IgD-negative memory B cell (primary cell): ENCODE measurements around the gene KIF26B. TPM values are rescaled to one million over a fixed set of nuclear protein-coding genes. Genes with fewer than 3 reads are reported as not detected.

Experiments
- H3K27ac Mint-ChIP-seq, 3 donors: one replicate each; pipeline ENCODE4 v1.8.0; 2020 to 2022; ENCODE audit warnings: mild to moderate bottlenecking in 3 of 3, mixed read lengths in 3 of 3, moderate library complexity in 1 of 3
- H3K27me3 Mint-ChIP-seq: one replicate; pipeline ENCODE4 v1.8.0; 2021; ENCODE audit warnings: mixed read lengths
- H3K36me3 Mint-ChIP-seq: one replicate; pipeline ENCODE4 v1.8.0; 2020; ENCODE audit warnings: mild to moderate bottlenecking, mixed read lengths
- H3K4me1 Mint-ChIP-seq, 3 donors: one replicate each; pipeline ENCODE4 v1.8.0; 2020 to 2022; ENCODE audit warnings: mixed read lengths in 3 of 3, mild to moderate bottlenecking in 1 of 3
- H3K4me3 Mint-ChIP-seq, 4 donors: one replicate each; pipeline ENCODE4 v1.8.0; 2020 to 2022; ENCODE audit warnings: mild to moderate bottlenecking in 4 of 4, mixed read lengths in 4 of 4, moderate library complexity in 3 of 4
- H3K9me3 Mint-ChIP-seq, 3 donors: one replicate each; pipeline ENCODE4 v1.8.0; 2020 to 2021; ENCODE audit warnings: mixed read lengths in 3 of 3, mild to moderate bottlenecking in 1 of 3
- polyA plus RNA-seq: library from polyadenylated mRNA; unstranded; fragments of 300-500 nt; fragmentation: Illumina TruSeq; gene quantifications from one replicate; pipeline ENCODE4 v1.2.3, GENCODE V29; 2021

Gene KIF26B
- polyA plus RNA-seq, 1 donor from 2014 or later: 0.29 TPM

GRCh38 chr1:245172829-245173228 lies 18.0 kb downstream of the KIF26B start:
- Mint-ChIP-seq H3K4me3 (no peak overlapping the region), H3K27ac (no peak overlapping the region), H3K27me3 (peaks cover 26% of the 10 kb centered on the region), H3K4me1 (peaks cover 0 to 3% (median 0%) of the 10 kb centered on the region in 3 donors), H3K36me3 (peaks cover 2% of the 10 kb centered on the region), H3K9me3 (peaks cover 2 to 5% (median 4%) of the 10 kb centered on the region in 3 donors)

GRCh38 chr1:245173446-245174211 lies 18.8 kb downstream of the KIF26B start:
- Mint-ChIP-seq H3K27me3 (peaks cover 18% of the 10 kb centered on the region), H3K9me3 (peaks cover 2 to 5% (median 4%) of the 10 kb centered on the region in 3 donors), H3K4me1 (peaks cover 0 to under 1% (median 0%) of the 10 kb centered on the region in 3 donors), H3K4me3 (no peak overlapping the region), H3K36me3 (peaks cover 2% of the 10 kb centered on the region), H3K27ac (peak overlapping the region in 1 of 3 donors; percentile 19)

GRCh38 chr1:245177071-245177900 lies 22.5 kb downstream of the KIF26B start:
- Mint-ChIP-seq H3K36me3 (no peaks in the 10 kb centered on the region), H3K27ac (no peak overlapping the region), H3K4me3 (no peak overlapping the region), H3K27me3 (no peaks in the 10 kb centered on the region), H3K9me3 (peaks cover 2 to 4% (median 4%) of the 10 kb centered on the region in 3 donors), H3K4me1 (no peaks in the 10 kb centered on the region)

- peak overlapping the region in 1 of 3 donors; percentile 63 for H3K27ac Mint-ChIP-seq
- no peaks in the 10 kb centered on the region for H3K9me3 Mint-ChIP-seq
- no peaks in the 10 kb centered on the region for H3K36me3 Mint-ChIP-seq
- H3K4me1 Mint-ChIP-seq: no peaks in the 10 kb centered on the region
- no peaks in the 10 kb centered on the region for H3K27me3 Mint-ChIP-seq
- H3K4me3 Mint-ChIP-seq: no peak overlapping the region
These were observed 24.9 kb downstream of the KIF26B start for GRCh38 chr1:245179706-245180105.

GRCh38 chr1:245180496-245181157 lies 25.8 kb downstream of the KIF26B start:
- no peak overlapping the region for H3K27ac Mint-ChIP-seq
- H3K4me3 Mint-ChIP-seq: no peak overlapping the region
- no peaks in the 10 kb centered on the region for H3K27me3 Mint-ChIP-seq
- H3K36me3 Mint-ChIP-seq: no peaks in the 10 kb centered on the region
- H3K4me1 Mint-ChIP-seq: no peaks in the 10 kb centered on the region
- no peaks in the 10 kb centered on the region for H3K9me3 Mint-ChIP-seq

GRCh38 chr1:245181158-245181517 lies 26.4 kb downstream of the KIF26B start:
- H3K36me3 Mint-ChIP-seq: no peaks in the 10 kb centered on the region
- H3K27ac Mint-ChIP-seq: no peak overlapping the region
- no peaks in the 10 kb centered on the region for H3K4me1 Mint-ChIP-seq
- H3K27me3 Mint-ChIP-seq: no peaks in the 10 kb centered on the region
- H3K4me3 Mint-ChIP-seq: no peak overlapping the region
- H3K9me3 Mint-ChIP-seq: no peaks in the 10 kb centered on the region

GRCh38 chr1:245182028-245182427 lies 27.2 kb downstream of the KIF26B start:
- Mint-ChIP-seq H3K27me3 (peaks cover under 1% of the 10 kb centered on the region), H3K9me3 (no peaks in the 10 kb centered on the region)

GRCh38 chr1:245183429-245183828 lies 28.6 kb downstream of the KIF26B start:
- Mint-ChIP-seq H3K27me3 (peaks cover 8% of the 10 kb centered on the region), H3K27ac (no peak overlapping the region), H3K4me3 (no peak overlapping the region), H3K9me3 (peaks cover 0 to 3% (median 3%) of the 10 kb centered on the region in 3 donors), H3K36me3 (peaks cover 4% of the 10 kb centered on the region), H3K4me1 (peaks cover 0 to 4% (median 0%) of the 10 kb centered on the region in 3 donors)

More at GRCh38 chr1:245182028-245182427, 27.2 kb downstream of the KIF26B start:
- no peak overlapping the region for H3K4me3 Mint-ChIP-seq
- H3K27ac Mint-ChIP-seq: no peak overlapping the region
- H3K36me3 Mint-ChIP-seq: no peaks in the 10 kb centered on the region
- H3K4me1 Mint-ChIP-seq: no peaks in the 10 kb centered on the region

- no peak overlapping the region for H3K4me3 Mint-ChIP-seq
- H3K27ac Mint-ChIP-seq: no peak overlapping the region
- peaks cover 0 to 4% (median 4%) of the 10 kb centered on the region in 3 donors for H3K4me1 Mint-ChIP-seq
- peaks cover 11% of the 10 kb centered on the region for H3K27me3 Mint-ChIP-seq
- H3K9me3 Mint-ChIP-seq: peaks cover 3% of the 10 kb centered on the region in 3 donors
- H3K36me3 Mint-ChIP-seq: peaks cover 4% of the 10 kb centered on the region
These were observed 30.0 kb downstream of the KIF26B start for GRCh38 chr1:245184779-245185178.

- Mint-ChIP-seq H3K27ac (peak overlapping the region in 1 of 3 donors; percentile 36), H3K36me3 (peaks cover 4% of the 10 kb centered on the region), H3K4me3 (no peak overlapping the region), H3K4me1 (peaks cover 0 to 4% (median 4%) of the 10 kb centered on the region in 3 donors), H3K27me3 (peaks cover 15% of the 10 kb centered on the region), H3K9me3 (peaks cover 3% of the 10 kb centered on the region in 3 donors)
These were observed 33.6 kb downstream of the KIF26B start for GRCh38 chr1:245188403-245188802.

- H3K4me1 Mint-ChIP-seq: no peaks in the 10 kb centered on the region
- H3K27ac Mint-ChIP-seq: no peak overlapping the region
- peaks cover 0 to 2% (median 0%) of the 10 kb centered on the region in 3 donors for H3K9me3 Mint-ChIP-seq
These were observed 40.6 kb downstream of the KIF26B start for GRCh38 chr1:245195398-245195797.

GRCh38 chr1:245197121-245197520 lies 42.3 kb downstream of the KIF26B start:
- Mint-ChIP-seq H3K9me3 (peaks cover 0 to 2% (median 0%) of the 10 kb centered on the region in 3 donors), H3K27ac (no peak overlapping the region), H3K4me3 (no peak overlapping the region), H3K36me3 (no peaks in the 10 kb centered on the region), H3K4me1 (no peaks in the 10 kb centered on the region), H3K27me3 (peaks cover 9% of the 10 kb centered on the region)

More at GRCh38 chr1:245195398-245195797, 40.6 kb downstream of the KIF26B start:
- no peaks in the 10 kb centered on the region for H3K36me3 Mint-ChIP-seq
- no peak overlapping the region for H3K4me3 Mint-ChIP-seq
- peaks cover 9% of the 10 kb centered on the region for H3K27me3 Mint-ChIP-seq

- no peak overlapping the region for H3K4me3 Mint-ChIP-seq
- H3K4me1 Mint-ChIP-seq: no peaks in the 10 kb centered on the region
- H3K9me3 Mint-ChIP-seq: peaks cover 0 to 2% (median 0%) of the 10 kb centered on the region in 3 donors
- H3K27me3 Mint-ChIP-seq: peaks cover 9% of the 10 kb centered on the region
- no peak overlapping the region for H3K27ac Mint-ChIP-seq
- H3K36me3 Mint-ChIP-seq: no peaks in the 10 kb centered on the region
These were observed 43.2 kb downstream of the KIF26B start for GRCh38 chr1:245197911-245198379.

GRCh38 chr1:245198748-245199516 lies 44.1 kb downstream of the KIF26B start:
- no peaks in the 10 kb centered on the region for H3K36me3 Mint-ChIP-seq
- peaks cover 0 to 1% (median 0%) of the 10 kb centered on the region in 3 donors for H3K9me3 Mint-ChIP-seq
- H3K27me3 Mint-ChIP-seq: peaks cover 9% of the 10 kb centered on the region
- no peak overlapping the region for H3K4me3 Mint-ChIP-seq
- H3K4me1 Mint-ChIP-seq: no peaks in the 10 kb centered on the region
- no peak overlapping the region for H3K27ac Mint-ChIP-seq
